NOMO-1 treated with DMSO at 0.1 percent for 48 hours (cell line): Measurements from ENCODE around the gene ZNF438.

Experiments
- DNase-seq: peaks from one replicate; lab custom pipeline; 2025; ENCODE audit not compliant: unreplicated experiment; lab: John Stamatoyannopoulos, UW

Gene ZNF438

DNA sequence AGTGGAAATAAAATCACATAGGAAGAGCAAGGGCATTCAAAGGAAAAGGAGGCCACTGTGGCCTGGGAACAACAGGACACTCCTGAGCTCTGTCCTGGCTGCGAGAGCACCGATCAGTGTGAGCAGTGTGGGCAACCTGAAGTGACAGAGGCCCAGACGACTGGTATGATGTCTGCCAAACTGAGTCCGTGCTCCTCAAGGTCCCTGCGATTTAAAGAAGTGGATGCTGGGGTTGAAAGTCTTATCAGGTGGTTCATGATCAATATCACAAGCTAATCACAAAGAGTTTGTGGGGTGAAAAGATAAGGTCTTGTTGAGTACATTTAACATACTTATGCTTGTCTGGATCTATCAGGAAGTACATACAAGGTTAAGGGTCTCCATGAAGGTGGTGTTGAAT, 176.5 kb downstream of the ZNF438 start:
- no peak for DNase-seq

DNA sequence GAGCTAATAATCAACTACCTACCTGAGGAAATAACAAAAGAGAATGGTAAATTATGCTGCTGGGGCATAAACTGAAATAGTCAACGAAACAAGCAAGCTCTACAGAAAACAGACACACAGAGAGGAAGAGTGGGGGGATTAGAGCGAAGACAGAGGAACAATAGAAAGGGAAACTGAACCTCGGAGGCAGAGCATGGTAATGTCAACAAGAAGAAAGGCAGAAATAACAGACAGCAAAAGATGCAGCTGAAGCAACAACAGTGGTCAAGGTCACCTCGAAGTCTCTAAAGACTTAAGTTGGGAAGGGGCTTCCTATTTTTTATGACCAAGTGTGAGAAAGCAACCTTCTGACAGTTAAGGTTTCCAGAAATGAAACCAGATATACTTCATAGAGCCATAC, 177.0 kb downstream of the ZNF438 start:
- DNase-seq: peak; percentile 17

DNA sequence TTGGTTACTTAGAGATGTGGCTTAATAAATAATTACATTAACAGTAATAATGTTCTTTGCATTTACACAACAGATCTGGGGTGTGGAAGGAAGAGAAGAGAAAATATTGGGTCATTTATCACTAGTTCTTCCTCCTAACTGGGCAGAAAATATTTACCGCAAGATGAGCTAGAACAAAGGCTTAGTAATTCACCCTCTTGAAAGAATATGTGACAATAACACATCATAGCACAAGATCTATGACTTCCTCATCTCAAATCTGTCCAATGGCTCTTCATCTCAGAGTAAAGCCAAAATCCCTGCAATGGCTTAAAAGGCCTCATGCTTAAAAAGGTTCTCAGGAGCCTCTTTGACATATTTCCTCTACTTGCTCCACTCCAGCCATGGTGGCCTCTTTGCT, 178.6 kb downstream of the ZNF438 start:
- peak; percentile 69 for DNase-seq

DNA sequence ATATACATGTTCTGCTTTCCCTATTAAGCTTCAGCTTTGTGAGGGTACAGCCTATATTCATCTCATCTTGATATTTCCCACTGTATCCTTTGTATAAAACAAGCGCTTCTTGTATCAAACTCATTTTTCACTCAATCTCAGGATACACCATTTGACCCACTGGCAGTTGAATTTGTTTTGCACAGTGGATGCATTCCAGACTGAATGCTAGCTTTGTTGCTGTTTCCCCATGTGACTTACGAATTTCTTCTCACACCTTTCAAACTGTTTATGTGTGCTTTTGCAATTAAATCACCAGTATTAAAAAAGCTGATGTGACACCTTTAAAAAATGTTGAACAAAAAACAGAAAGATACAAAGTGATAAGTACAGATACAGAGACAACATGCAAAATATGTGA, 180.9 kb downstream of the ZNF438 start:
- no peak for DNase-seq

DNA sequence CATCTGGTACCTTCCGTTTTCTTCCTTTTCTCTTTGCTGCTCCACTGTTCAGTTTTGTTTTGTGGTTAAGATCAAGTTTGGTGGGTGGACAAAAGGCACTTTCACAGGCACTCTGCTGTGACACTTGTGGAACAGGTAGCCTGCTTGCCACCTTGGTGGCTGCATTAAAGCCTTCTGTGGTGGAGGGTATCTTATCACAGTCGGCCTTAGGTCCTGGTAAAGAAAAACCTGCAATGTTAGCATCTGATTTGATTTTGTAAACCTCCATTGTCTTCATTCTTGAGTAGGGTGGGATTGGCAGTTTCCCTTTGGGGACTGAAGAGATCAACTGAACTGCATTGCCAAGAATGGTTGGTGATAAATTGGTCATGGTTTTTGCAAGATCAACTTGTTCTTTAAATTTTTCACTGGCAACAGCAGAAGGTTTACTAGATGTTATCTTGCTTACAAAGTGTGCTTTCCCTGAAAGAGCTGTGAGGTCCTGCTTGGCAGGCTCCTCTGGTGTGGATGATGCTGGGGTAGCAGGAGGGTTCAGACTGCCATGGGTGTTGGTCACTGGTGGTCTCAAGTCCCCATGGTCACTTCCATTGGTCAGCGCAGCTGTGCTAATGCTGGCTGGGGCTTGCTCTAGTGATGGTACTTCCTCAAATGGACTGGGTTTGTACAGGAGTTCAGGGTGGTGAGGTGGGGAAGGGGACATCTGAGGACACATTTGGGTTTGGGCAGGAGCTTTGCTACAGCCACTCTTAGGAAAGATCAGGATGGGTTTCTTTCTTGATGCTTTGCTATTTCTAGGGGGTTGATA, 182.2 kb downstream of the ZNF438 start:
- DNase-seq: no peak

DNA sequence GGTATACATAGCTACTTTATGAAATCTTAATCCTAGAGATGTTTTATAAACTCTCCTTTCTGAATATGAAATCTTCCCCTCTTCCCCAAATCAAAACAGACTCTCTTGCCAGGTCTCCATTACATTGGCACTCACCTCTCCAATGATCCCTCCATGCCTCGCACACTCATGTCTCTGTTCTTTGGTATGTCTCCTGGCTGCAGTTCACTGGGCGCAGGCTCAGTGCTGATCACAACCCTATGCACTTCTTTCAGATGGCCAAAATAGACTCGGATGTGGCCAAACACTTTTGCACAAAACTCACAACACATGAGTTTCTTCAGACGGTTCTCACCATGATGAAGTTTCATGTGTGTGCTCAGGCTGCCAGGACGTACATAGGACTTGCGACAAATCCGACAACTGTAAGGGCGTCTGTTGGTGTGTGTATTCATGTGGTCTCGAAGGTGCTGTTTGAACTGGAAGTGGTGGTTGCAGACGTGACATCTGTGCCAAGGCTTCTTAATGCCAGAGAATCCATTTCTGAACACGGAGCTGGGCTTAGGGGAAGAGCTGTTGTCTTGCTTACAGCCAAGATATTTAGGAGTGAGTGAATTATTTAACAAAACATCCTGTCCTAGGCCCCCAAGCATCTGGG, 183.2 kb downstream of the ZNF438 start:
- DNase-seq: no peak

DNA sequence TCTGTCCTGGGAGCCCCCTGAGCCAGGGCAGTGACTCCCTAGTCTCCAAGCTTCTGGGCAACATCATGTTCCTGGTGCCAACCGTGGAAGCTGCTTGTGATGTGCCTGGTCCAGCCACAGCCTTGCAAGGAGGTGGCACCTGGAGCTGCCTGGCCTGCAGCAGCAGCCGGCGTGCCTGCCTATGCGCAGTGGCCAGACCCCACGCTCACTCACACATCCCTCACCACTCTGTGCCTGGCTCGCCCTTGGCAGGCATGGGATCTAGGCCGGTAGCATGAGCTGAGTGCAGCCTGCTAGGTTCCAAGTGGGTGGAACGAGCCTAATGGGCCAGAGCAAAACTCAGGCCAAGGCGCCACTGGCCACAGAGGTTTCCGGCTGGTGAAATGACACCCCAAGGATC, 184.0 kb downstream of the ZNF438 start:
- no peak for DNase-seq

DNA sequence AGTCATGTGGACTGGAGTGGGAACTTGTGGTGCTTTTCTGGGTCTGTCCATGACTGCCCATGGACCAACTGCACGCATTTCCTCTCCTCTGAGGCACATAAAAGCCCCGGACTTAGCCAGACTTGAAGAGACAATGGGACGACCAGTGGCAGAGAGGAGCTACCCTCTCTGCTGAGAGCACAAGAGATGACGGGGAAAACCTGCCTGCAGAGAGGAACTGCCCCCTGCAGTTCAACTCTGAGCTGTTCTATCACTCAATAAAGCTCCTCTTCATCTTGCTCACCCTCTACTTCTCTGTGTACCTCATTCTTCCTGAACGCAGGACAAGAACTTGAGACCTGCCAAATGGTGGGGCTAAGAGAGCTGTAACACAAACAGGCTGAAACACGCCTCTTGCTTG, 184.5 kb downstream of the ZNF438 start:
- DNase-seq: no peak

DNA sequence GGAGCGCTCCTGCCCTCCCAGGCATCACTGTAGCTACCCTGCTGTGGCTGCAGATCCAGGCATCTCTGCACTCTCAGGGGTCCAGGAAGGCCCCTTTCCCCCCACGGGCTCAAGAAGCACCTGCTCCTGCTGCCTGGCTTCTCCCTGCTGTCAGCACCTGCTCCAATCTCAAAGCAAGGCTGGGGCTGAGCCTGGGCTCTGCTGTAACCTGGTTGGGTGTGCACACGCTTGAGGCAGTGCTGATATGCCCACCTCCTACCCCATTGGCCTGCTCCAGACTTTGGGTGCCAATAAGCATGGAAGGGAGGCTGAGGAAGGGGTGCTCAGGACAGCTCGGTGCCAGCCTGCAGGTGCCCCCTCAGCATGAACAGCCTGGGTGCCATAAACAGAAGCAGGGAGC, 185.0 kb downstream of the ZNF438 start:
- DNase-seq: no peak

DNA sequence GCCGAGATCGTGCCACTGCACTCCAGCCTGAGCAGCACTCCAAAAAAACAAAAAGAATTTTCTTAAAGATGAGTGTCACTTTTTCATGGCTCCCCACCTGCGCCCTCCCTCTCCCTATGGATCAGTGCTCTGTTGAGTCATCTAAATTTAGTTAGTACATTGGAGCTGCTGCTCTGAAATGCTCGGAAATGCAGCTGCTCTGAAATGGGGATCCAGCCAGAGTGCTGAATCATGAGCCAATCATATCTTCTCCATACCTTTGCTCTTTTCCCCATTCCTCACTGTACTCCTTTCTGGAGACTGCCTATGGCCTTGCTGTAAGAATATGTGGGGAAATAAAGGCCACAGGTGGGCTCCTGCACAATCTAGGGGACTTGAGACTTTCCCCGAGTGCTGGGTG, 188.8 kb downstream of the ZNF438 start:
- DNase-seq: no peak

DNA sequence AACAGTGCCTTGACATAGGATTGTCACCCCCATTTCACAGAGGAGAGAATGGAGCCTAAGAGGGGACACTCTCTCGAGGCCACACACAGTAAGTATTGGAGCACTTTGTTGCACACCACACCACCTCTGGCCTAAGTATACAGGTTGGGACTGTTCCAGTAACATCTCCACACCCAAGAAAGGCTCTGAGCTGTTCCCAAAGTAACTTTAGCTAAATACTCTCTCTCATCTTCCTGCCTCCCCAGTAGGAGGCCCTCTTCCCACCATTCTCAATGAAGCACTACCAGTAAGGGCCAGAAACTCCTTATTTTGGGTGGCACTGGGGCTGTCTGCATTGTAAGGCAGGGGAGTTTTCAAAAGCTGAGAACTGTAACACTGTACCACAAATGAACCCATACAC, 189.5 kb downstream of the ZNF438 start:
- no peak for DNase-seq

DNA sequence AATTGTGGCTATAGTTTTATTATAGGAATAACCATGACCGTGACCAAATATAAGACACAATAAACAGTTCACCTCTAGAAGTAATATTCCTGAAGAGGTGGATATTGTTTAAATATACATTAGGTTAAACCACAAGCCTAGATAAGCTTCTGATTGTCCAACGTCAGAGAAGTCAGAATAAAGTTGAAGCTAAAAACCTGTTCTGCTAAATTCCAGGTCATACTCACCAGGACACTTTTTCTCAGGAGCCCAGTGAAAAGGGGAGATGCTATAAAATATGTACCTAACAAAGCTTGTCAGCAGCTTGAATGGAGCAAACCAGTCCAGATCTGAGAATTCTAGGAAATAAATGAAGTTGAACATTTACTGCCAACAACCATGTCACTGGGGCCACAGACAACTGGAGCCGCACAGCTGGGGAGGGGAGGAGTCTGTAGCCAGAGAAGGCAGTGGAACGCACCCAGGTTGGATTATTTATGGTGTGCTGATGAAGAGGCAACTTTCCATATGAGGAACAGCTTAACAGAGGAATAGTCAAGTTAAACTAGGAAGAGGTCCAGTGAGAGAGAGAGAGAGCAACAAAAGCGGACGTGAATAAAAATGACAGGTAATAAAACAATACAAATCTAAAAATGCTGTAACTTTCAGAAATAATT, 191.1 kb downstream of the ZNF438 start:
- no peak for DNase-seq

DNA sequence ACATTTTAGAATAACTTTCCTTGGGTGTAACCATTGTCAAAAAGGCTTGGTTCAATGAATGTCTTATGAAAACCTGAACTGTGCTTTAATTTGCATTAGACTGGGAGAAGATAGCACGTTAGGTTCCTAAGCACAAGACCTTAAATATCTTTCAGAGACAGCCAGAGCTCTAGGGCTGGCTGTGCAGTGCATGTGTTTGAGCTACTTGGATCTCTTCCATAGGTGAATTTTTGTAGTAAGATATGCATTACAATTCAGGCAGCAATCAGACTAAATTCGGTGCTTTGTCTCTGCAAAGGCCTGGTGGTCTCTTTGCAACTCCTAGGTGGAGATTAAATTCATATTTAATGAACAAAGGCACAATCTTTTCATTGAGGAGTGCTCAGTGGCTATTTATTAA, 192.0 kb downstream of the ZNF438 start:
- DNase-seq: no peak

DNA sequence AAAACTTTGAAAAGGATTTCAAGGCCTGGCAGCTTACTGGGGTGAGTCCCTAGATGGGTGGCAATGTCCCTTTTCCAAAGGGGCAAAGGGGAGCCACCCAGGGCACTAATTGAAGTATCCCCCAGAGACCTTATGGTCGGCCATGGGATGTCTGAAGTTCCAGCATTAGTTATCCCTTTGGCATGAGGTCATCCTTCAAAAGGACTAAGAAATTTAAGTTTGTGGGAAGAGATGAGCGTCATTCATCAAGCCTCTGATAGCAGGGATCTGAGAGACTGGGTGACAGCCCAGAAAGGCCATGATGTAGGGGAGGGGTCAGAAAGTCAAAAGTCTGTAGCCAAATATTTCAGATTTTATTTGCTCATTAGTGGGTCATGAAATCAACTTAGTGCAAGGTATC, 195.3 kb downstream of the ZNF438 start:
- DNase-seq: no peak

DNA sequence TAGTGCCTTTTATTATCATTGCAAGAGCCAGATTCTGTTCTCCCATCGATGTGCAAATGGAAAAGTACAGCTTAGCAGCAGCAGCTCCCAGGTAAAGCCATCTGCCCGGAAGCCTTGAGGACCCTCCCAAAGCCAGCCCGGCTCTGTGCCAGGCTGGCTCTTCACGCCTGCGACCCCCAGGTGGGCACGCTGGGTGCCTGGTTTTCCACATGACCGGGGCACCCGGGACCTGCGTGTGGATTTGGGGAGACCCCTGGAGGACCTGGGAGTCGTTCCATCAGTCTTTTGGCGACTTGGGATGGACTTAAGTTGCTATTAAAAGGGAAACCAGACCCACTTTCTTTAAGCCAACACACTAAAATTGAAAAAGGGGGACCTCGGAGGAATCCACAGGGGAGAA, 196.5 kb downstream of the ZNF438 start:
- no peak for DNase-seq

DNA sequence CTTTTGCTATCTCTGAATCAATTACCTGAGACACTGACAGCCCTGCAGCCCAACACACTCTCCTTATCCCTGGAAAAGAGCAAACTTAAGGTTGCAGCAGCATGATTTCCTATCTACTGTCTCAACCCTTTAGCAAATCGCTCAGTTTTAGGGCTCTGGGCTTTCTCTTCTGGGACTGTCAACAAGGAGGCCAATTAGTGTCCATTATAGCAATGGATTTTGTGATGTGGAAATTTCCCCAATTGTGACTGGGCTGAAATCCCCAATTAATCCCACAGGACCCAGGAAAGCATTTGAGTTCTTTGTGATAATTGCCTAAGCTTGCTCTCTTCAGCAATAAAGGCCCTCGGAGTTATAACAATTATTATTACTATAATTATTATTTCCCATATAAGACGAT, 197.0 kb downstream of the ZNF438 start:
- DNase-seq: no peak

DNA sequence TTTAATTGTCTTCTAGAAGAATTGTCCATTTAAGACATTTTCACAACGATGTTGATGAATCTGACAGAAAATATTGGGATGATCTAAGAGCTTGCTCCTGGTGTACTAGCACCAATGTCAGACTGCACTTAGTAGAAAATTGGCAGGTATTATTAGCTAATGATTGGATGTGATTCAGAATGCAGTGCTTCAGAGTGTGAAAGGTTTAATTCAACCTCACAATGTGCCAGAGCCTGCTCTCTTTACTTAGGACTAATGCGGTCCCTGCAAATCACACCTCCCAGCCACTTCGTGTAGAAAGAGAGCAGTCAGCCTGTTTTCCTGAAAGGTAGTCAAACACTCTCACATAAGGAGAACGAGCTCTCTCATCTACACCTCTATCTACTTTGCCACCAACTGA, 197.5 kb downstream of the ZNF438 start:
- DNase-seq: no peak

DNA sequence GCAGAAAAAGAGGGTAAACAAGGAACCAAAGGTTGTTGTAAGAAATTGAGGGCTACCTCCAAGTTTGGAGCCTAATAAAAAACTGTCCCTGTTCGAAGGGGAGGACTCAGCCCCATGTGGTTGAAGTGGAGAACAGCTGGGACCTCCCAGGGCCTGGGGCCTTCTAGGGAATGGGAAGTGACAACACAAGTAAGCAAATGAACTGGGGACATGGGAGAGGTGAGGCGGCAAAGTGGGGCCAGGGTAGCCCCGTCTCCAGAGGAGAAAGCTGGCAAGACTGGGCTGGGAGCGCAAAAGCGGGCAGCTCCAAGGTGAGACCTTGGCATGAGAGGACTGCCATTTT, 198.1 kb downstream of the ZNF438 start:
- no peak for DNase-seq

DNA sequence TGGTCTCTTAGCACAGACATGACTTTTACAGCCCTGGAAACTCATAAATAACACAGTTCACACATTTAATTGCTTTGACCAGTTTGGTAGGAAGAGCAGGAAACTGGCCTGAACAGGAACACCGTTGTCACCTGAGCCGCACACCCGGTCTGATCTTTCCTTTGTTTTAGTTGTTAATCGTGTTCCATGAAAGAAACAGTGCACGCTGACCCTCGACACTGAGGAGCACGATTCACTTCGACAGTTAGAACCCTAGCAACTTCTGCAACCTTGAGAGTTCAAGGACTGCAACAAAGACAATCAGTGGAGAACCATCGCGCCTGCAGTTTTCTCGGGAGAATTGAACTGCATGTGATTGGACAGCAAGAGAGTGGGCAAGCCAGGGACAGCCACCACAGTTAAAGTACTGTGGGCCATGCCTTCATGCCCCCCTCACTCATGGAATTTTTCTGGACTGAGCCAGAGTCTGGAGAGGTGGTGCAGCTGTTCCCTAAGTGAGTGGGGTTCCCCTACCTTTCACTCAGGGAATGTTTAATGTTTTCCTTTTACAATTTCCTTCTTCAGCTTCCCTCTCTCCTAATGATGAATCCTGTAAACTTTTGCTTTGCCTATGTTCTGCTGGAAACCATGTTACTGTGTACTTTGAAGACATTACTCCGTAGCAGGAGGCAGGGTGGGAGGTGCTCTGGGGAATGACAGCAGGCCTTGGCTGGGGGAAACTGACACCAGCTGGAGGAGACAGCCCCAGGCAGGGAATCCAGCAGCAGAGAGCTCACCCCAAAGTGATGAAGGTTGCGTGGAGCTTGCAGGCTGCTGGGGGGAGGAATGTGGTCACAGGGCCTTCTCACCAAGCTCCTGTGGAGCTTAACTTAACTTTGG, 198.7 kb downstream of the ZNF438 start:
- no peak for DNase-seq

DNA sequence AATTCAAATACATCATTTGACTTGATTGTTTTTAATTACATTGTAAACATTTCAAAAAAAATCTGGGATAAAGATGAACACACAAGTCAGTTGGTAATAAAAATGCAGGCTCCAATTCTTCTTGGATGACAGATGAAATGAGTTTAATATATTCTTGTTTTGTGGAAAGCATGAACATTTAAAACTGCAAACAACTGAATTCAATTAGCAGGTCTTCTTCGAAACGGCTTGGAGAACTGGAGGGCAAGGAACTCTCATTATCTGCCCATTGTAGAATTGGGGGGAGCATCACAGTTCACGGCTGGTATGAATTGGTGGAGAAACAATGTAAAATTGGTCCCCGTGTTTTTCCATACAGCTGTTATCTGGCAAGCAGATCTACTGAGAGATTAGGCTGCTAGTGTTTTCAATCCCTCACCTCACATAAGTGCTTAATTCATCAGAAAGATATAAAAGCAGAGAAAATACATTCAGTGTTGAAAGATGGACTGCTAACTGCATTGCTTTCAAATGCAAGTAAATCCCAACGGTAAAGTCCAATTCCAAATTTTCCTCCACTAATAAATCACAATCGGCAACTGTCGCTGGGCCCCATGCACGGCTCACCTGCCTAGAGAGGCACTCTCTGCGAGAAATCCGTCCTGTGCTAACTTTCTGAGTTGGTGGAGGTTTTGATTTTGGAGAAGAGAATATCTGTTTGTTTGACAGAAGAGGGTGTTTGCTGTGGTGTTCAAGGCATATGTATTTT, 199.5 kb downstream of the ZNF438 start:
- no peak for DNase-seq

DNA sequence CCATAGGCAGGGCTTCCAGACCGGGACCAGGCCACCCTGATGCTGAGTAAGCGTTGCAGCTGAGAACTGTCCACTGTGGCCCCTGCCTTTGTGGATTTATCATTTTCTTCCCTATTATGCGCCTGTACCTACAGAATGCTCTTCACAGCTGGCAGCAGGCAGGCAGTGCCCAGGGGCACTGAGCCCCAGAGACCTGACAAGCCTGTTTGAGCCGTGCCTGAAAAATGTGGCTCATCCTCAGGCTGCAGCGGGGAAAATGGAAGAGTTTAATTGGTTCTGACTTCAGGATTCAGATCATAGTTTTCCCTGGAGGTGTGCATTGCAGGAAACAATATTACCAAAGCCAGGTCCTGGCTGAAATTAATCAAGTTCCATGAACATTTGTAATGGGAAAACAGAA, 200.2 kb downstream of the ZNF438 start:
- no peak for DNase-seq
